Stimulated activated CD8-positive, alpha-beta memory T cell treated with anti-CD3 and anti-CD28 coated beads, Interleukin-7, amount 100 ng/mL, for 1 hour (primary cell): ENCODE measurements around the gene MAPK9.
"Not testable (repeated sequence)": the region's sequence is repeated elsewhere in the genome, so short reads cannot be mapped to it uniquely, and the experiment has no call there.

Experiments
- DNase-seq, 2 donors: peaks; one replicate each; pipeline ENCODE4 v3.0.0-alpha.2; 2020; ENCODE audit warnings: low read depth in 2 of 2

MAPK9 gene

GRCh38 chr5:180235077-180235476 lies 56.8 kb downstream of the MAPK9 start:
- DNase-seq, result no peak

DNA sequence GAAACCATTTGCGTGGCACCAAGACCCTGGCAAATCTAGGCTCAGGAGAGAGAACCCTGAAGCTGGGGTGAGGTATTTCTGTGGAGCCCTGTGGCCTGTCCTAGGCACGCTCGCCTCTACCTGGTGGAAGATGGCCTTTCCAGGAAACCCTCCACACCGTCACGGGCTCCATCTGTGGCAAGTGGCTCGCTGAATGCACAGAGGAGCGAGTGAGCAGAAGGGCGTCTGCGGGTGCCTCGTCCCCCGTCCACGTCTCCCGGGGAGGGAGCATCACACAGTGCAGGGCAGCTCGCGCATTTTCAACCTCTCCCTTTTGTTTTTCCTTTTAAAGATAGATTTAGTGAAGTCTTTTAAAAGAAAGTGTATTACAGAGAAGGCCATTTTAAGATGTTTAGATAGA lies 57.6 kb downstream of the MAPK9 start:
- DNase-seq, result no peak

DNA sequence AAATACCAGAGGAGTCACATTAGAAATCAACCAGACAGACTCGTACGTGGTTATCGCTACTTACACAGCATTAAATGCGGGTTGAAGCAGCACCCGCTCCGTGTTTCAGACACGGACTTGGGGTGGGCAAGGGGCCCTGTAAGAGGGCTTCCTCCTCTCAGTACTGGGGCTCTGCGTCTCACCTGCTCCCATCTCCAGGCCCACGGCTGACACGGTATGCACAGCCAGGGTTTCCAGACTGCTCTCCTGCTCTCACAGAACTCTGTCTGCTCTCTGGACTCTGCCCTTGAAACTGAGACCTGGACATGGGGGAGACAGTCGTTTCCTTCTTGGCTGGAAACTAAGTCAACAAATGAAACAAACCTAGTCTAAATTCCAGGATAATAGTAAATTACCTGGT lies 58.2 kb downstream of the MAPK9 start:
- DNase-seq, result no peak

DNA sequence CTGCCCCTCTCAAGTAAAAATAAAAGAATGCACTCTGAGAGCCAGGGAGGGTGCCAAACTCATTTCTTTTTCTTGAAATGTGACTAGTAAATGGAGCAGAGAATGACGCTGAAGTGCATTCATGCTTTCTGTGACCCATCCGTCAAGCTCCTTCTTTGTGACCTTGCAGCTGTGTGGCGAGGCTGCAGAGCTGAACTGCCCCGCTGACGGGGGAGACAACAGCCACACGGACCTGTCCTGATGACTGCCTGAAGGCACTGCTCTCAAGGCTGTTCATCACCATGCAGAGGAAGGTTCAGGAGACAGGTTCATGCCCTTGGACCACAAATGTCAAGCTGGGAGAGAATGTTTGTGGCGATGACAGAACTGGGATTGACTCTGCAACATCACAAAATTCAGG lies 61.9 kb downstream of the MAPK9 start:
- DNase-seq, result no peak

- no peak for DNase-seq
These were observed 69.8 kb downstream of the MAPK9 start for GRCh38 chr5:180222056-180222455.

- DNase-seq, result no peak
These were observed 74.1 kb downstream of the MAPK9 start for GRCh38 chr5:180217797-180218196.

DNA sequence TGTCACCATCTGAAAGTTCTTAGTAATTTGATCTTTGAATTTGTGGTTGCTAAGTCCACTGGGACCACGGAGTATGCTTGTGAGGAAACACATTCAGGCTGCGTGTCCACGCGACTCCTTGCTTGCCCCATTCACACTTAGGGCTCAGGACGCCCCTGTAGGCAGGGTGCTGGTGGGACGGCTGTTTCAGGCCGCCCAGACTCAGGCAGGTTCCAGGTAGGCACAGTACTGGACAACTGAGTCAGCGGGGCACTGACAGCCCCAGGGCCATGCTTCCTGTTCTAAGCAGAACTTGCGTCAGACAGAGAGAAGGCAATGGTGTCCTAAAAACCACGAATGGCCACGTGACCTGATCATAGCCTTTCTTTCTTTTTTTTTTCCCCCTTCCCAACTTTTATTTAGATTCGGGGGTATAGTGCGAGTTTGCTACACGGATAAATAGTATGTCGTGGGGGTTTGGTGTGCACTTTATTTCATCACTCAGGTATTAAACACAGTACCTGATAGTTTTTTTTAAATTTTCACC lies 75.2 kb downstream of the MAPK9 start:
- DNase-seq, result no peak

DNA sequence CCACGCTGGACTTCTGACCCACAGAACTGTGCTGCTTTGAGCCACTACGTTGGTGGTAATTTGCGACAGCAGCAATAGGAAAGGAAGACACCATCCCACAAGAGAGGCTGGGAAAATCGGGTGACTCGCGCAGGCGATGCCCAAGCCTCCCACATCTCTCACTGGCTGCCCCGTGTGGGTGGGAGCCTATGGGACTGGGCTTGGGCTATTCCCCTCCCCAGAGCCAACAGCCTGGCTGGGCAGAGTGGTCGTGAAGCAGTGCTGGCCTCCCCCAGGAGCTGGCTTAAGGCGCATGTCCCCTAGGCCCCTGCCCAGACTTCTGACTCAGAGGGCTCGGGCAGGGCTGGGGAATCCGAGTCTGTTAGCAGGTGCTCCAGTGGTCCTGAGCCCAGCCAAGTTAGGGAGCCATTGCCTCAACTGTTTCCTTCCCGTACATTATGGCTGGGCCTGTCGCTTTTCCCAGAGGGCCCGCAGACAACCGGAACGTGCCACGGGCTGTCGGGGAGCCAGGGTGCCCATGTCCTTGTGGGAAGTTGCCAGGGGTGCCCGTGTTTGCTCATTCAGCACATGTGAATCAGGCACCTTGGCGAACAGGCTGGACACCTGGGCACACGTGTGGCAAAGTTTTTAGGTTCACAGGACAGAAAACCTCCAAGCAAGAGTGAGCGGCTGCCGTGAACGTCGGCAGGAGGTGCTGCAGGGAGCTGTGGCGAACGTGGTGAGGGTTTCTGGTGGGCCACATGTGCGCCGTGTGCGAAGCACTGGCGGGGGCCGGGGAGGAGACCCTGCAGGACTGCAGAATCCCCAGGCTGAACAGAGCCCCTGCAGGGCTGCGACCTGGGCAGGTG lies 75.9 kb downstream of the MAPK9 start:
- no peak for DNase-seq

DNA sequence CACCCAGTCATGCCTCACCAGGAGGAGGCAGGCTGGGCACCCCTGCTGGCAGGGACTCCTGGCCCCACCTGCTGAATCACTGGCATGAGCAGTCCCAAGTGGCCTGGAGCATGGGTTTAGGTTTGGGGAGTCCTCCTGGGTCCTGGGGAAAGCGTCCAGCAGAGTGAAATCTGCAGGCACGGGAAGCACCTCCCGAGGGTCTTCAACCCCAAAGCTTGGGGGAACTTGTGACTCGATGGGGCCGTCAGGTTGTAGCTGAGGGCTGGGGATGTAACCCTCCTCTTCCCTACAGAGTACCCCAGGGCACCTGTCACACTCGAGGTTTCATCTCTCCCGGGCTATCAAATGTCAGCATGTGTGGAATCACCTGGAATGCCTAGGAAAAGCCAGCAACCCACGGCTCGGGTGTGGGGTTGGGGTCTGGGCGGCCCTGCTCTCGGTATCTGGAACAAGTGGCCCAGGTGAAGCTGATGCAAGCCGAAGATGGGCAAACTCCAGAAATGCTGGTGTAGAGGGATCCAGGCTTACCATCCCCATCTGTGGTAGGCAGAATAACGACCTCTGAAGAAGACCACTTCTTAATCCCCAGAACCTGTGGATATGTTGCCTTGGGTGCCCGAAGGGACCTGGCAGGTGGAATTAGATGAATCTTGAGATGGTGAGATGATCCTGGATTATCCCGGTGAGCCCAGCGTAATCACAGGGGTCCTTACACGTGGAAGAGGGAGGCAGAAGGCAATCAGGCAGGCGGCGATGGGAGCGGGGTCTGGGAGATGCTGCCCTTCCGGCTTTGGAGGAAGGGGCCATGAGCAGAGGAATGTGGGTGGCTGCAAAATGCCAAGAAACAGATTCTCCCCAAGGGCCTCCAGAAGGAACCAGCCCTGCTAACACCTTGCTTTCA lies 76.8 kb downstream of the MAPK9 start:
- no peak for DNase-seq

GRCh38 chr5:180213657-180214207 lies 78.2 kb downstream of the MAPK9 start:
- no peak for DNase-seq

- no peak for DNase-seq
These were observed 78.7 kb downstream of the MAPK9 start for GRCh38 chr5:180213256-180213600.

DNA sequence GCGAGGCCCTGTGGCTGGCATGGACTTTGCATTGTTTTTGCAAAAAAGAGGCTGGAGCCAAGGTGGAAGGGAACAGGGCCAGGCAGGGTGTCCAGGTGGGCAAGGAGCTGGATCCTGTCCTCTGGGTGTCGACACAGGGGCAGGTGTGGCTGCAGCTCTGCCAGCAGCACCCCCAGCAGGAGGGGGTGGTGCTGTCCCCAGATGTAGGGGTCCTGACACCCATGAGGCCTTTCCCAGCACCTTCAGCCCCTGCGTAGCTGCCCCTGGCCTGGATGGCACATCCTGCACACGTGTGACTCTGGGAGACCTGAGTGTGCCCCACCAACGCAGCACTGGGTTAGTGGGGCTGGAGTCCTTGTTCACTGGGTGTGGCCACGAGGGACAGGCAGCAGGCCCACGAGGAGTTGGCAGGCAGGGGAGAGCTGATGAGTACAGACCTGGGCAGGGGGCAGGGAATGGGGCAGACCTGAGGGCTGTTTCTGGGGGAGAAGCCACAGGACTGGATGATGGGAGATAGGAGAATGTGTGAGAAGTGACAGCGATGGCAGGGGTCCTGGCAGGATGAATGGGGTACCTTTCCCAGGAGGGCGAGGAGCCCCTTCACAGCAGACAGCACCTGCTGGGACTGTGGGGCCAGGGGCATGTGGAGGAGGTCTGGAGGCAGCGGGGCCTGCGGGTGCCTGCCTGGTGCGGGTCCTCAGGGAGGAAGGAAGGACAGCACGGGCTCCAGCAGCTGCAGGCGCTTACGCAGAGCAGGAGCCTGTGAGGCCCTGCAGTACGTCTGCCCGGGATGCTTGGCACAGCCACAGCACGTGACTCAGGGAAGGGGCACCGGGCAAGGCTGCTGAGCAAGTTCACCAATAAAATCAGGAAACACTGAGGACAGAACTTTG lies 79.3 kb downstream of the MAPK9 start:
- no peak for DNase-seq

DNA sequence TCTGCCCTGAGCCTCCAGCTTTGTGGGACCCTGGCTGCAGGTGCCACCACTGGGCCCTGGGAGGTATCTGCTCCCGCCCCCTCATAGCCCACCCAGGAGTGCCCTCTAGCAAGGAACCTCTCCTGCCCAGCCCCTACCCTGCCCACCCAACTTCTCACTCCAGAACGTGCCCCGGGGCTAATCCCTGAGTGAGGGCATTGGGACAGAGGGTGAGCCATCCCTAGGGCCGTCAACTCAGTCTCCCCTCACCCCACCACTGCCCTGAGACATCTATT lies 80.2 kb downstream of the MAPK9 start:
- DNase-seq, result no peak

GRCh38 chr5:180210961-180211760 lies 80.7 kb downstream of the MAPK9 start:
- DNase-seq, result no peak

DNA sequence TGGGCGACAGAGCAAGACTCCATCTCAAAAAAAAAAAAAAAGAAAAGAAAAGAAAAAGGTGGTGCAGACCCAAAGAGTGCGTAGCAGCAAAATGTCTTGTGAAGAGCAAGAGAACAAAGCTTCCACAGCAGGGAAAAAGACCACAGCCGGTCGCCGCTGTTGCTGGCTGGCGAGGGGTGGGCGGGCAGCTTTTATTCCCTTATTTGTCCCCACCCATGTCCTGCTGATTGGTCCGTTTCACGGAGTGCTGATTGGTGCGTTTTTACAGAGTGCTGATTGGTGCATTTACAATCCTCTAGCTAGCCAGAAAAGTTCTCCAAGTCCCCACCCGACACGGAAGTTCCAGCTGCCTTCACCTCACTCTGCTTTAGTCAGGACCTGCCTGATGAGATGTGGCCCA lies 81.8 kb downstream of the MAPK9 start:
- not testable (repeated sequence) for DNase-seq

- DNase-seq, result peak in 1 of 2 donors; percentile 33
These were observed 82.7 kb downstream of the MAPK9 start, which contains the start of gene RASGEF1C for GRCh38 chr5:180209137-180209581. Gene RASGEF1C (minus strand): TSS chr5:180209211. CDS start chr5:180138052, 71,159 bp downstream.

DNA sequence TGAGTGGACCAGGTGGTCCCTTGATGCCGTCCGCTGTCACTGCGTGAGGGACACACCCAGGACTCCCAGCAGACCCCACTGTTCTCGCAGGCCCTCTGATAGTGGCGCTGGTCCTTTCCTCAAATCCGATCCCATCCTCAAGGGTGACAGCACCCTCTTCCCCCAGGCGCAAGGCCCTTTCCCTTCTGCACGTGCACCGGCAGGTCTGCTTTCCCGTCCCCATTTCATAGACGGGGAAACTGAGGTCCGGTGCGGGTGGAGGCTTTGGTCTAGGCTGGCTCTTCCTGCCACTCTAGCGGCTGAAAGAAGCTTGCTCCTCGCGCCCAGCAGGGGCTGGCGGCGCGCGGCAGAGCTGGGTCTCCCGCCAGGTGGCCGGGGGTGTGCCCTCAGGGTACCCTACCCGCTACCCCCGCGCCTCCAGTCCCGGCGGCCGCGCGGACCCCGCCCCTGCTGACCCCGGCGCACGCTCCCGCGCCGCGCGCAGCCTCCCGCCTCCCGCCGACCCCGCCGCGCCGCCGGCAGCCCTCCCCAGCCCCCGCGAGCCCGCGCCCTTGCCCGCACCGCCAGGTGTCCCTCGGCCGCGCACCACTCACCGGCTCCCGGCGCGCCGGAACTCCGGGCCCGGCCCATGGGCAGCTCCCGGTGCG lies 83.3 kb downstream of the MAPK9 start:
- no peak for DNase-seq

DNA sequence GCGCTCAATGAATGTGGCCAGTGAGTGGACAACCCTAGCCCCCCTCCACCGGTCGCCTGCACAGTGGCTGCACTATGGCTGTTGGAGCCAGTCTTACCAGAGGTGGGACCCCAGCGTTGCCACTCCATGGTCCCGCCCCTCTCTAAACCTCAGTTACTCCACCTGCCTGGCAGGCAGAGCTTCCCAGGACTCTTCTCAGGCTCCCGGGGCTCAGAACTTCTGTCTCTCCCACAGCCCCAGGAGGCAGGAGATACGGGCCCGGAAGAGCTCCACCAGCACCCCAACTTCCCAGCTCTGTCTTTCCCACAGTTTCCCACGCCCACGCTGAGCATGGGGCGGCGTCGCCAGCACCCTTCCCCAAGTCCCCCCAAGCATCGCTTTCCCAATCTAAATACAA lies 83.8 kb downstream of the MAPK9 start:
- DNase-seq, result no peak

GRCh38 chr5:180207593-180207992 lies 84.3 kb downstream of the MAPK9 start:
- DNase-seq, result no peak

DNA sequence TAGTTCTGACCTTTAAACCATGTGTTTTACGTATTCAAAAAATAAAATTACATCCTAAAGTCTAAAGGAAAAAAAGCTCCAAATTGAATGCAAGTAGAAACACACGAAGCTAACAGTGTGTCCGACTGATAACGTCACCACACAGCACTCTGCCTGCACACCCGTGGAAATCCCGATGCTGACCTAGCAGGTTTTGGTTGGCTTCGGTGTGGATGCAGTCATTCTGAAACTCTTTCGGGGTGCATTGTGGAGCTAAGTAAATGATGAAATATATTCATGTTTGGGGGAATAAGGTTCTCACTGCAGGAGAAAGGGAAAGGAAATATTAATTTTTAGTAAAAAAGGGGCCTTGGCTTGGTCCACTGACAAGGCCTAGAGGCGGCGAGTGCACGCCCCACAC lies 84.9 kb downstream of the MAPK9 start:
- no peak for DNase-seq
